Peyer's patch (tissue), 4 donors: ENCODE results near the gene ATF2.

Source experiments
- POLR2A ChIP-seq, 2 donors: fragments of 450-650 bp; IDR thresholded peaks; one replicate each; pipeline ENCODE4 v1.5.1; 2017; ENCODE audit warnings: antibody characterized with exemption in 2 of 2, mild to moderate bottlenecking in 2 of 2, moderate library complexity in 2 of 2
- TF ChIP-seq, protein P1 (sequence below), 6 experiments: fragments of 450-650 bp in 4 of 6; fragments of 200-600 bp in 2 of 6; sonication (generic) in 1 of 6; IDR thresholded peaks; one replicate each; pipeline ENCODE4 v1.5.1; 2017 to 2019; ENCODE audit warnings: antibody characterized with exemption in 6 of 6, mild to moderate bottlenecking in 3 of 6, moderate library complexity in 1 of 6

GRCh38 chr2:175039490-175039889 lies 128.5 kb downstream of the ATF2 start:
- TF ChIP-seq, protein P1, sequence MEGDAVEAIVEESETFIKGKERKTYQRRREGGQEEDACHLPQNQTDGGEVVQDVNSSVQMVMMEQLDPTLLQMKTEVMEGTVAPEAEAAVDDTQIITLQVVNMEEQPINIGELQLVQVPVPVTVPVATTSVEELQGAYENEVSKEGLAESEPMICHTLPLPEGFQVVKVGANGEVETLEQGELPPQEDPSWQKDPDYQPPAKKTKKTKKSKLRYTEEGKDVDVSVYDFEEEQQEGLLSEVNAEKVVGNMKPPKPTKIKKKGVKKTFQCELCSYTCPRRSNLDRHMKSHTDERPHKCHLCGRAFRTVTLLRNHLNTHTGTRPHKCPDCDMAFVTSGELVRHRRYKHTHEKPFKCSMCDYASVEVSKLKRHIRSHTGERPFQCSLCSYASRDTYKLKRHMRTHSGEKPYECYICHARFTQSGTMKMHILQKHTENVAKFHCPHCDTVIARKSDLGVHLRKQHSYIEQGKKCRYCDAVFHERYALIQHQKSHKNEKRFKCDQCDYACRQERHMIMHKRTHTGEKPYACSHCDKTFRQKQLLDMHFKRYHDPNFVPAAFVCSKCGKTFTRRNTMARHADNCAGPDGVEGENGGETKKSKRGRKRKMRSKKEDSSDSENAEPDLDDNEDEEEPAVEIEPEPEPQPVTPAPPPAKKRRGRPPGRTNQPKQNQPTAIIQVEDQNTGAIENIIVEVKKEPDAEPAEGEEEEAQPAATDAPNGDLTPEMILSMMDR (IDR thresholded peaks at IDR 0.05): no peak
- TF ChIP-seq POLR2A (IDR thresholded peaks at IDR 0.05): no peak
